ENCODE data around the gene CACHD1.
"Not testable (repeated sequence)": the region's sequence is repeated elsewhere in the genome, so short reads cannot be mapped to it uniquely, and the experiment has no call there.

Gene CACHD1

GRCh38 chr1:64715186-64715585 is 245.3 kb downstream of the CACHD1 start:
- no peak for DNase-seq

- DNase-seq: no peak
Measured at GRCh38 chr1:64721135-64721534, 251.2 kb downstream of the CACHD1 start.

- DNase-seq: no peak
Measured at GRCh38 chr1:64721576-64722145, 251.7 kb downstream of the CACHD1 start.

- DNase-seq: no peak
Measured at GRCh38 chr1:64727861-64728260, 257.9 kb downstream of the CACHD1 start.

GRCh38 chr1:64733581-64734286 is 263.8 kb downstream of the CACHD1 start:
- no peak for DNase-seq

- DNase-seq: no peak
Measured at GRCh38 chr1:64734287-64734652, 264.3 kb downstream of the CACHD1 start.

GRCh38 chr1:64740687-64741086 is 270.8 kb downstream of the CACHD1 start:
- not testable (repeated sequence) for DNase-seq

All from eye (tissue), 1 donor.